ENCODE measurements around the gene HSF2. TPM values are rescaled to one million over a fixed set of nuclear protein-coding genes. Genes with fewer than 3 reads are reported as not detected.

HSF2 gene, protein sequence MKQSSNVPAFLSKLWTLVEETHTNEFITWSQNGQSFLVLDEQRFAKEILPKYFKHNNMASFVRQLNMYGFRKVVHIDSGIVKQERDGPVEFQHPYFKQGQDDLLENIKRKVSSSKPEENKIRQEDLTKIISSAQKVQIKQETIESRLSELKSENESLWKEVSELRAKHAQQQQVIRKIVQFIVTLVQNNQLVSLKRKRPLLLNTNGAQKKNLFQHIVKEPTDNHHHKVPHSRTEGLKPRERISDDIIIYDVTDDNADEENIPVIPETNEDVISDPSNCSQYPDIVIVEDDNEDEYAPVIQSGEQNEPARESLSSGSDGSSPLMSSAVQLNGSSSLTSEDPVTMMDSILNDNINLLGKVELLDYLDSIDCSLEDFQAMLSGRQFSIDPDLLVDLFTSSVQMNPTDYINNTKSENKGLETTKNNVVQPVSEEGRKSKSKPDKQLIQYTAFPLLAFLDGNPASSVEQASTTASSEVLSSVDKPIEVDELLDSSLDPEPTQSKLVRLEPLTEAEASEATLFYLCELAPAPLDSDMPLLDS
- total RNA-seq (2021; fragmentation: NEBNext Ultra II Directional; extraction: Animal tissue kit (Norgen Biotek cat#: 25700)): 10 to 100 TPM in 2 of 6 experiments, 1 to 10 TPM in 4; 7.0 to 10.9 (median 9.2) TPM
- long read RNA-seq, transcript HSF2-202 (12 exons, 2,643 nt): major isoform, 12 of 19 reads
- long read RNA-seq, partial matches to known transcripts: 1 of 19 reads
- long read RNA-seq, other reads (novel, unspliced or antisense): 2 of 19 reads

- H3K27me3 Mint-ChIP-seq (ENCODE audit: insufficient read depth): 0 out of 2 replicates have a peak, but pooled peaks cover 2% of the 10 kb centered on the region
- DNase-seq: peak; percentile 99
- H3K4me3 Mint-ChIP-seq: peak within 1 kb of the TSS; percentile 97
- TF ChIP-seq, protein P1, sequence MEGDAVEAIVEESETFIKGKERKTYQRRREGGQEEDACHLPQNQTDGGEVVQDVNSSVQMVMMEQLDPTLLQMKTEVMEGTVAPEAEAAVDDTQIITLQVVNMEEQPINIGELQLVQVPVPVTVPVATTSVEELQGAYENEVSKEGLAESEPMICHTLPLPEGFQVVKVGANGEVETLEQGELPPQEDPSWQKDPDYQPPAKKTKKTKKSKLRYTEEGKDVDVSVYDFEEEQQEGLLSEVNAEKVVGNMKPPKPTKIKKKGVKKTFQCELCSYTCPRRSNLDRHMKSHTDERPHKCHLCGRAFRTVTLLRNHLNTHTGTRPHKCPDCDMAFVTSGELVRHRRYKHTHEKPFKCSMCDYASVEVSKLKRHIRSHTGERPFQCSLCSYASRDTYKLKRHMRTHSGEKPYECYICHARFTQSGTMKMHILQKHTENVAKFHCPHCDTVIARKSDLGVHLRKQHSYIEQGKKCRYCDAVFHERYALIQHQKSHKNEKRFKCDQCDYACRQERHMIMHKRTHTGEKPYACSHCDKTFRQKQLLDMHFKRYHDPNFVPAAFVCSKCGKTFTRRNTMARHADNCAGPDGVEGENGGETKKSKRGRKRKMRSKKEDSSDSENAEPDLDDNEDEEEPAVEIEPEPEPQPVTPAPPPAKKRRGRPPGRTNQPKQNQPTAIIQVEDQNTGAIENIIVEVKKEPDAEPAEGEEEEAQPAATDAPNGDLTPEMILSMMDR (IDR thresholded peaks at IDR 0.05): peak; percentile 73
- H3K36me3 Mint-ChIP-seq (ENCODE audit: low read depth): no peaks in the 10 kb centered on the region
- no peaks in the 10 kb centered on the region for H3K9me3 Mint-ChIP-seq
- H3K4me1 Mint-ChIP-seq (ENCODE audit: low read depth): peaks cover 28% of the 10 kb centered on the region
- H3K27ac Mint-ChIP-seq: peak within 1 kb of the TSS; percentile 95
Measured at GRCh38 chr6:122399348-122400120, at the start of gene HSF2. HSF2 (plus strand) TSS chr6:122399652; CDS start chr6:122399738, 86 bp downstream.

GRCh38 chr6:122352981-122353664, 46.3 kb upstream of the HSF2 start:
- Mint-ChIP-seq H3K9me3 (no peaks in the 10 kb centered on the region; the same call in 1 of the 2 replicates), H3K27ac (no peak overlapping the region), H3K27me3 (ENCODE audit: insufficient read depth) (no peaks in the 10 kb centered on the region), H3K36me3 (ENCODE audit: low read depth) (no peaks in the 10 kb centered on the region), H3K4me3 (no peak overlapping the region), H3K4me1 (ENCODE audit: low read depth) (no peaks in the 10 kb centered on the region)
- no peak for DNase-seq
- TF ChIP-seq, protein P1 (IDR thresholded peaks at IDR 0.05): no peak

DNA sequence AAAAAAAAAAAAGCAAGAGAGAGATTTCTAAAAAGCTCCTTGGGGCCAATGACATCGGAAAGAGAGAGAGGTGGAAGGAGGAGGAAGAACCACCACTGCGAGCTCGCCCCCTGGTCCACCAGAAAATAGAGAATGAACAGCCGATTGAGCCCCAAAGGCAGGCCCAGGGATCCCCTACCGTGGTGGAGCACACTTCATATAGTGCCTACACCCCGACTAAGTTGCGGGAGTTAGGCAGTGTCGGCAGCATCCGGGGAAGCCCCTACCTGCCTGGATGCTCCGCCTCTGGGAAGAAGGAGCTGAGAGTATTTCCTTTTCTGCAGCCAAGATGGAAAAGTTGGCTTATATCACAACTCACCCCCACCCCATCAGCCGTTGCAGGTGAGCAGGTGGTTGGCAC, 38.6 kb upstream of the HSF2 start:
- Mint-ChIP-seq H3K36me3 (ENCODE audit: low read depth) (no peaks in the 10 kb centered on the region), H3K4me1 (ENCODE audit: low read depth) (no peaks in the 10 kb centered on the region), H3K27me3 (ENCODE audit: insufficient read depth) (no peaks in the 10 kb centered on the region), H3K27ac (no peak overlapping the region), H3K4me3 (no peak overlapping the region), H3K9me3 (no peaks in the 10 kb centered on the region)
- no peak for DNase-seq
- TF ChIP-seq, protein P1 (IDR thresholded peaks at IDR 0.05): no peak

DNA sequence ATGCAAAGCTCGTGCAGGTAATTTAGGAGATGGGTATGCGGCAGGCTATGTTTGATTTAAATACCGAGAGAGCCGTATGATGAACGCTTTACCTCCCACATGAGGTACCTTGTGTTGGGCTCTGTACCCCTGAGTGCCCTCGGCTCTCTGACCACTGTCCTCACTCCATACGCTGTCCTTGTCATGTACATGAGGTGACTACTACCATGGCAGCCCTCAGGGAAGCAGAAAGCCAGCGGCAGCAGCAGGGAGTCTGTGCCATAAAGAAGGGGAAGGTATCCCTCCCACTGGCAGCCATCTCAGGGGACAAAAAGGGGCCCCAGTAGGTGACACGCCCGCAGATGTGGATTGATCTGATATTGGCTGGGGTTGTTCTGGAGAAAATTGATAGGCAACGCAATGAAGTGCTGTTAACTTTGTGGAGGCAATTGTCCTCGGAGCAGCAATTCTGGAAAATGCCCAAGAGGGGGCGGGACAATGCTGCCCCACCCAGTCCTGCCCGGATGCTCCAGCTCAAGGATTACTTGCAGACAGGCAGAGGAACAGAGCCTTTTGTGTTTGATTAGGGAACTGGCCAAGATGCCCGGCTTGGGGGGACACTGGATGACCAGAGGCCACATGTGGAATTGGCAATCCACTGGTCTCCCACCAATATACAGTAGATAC, 38.0 kb upstream of the HSF2 start:
- Mint-ChIP-seq H3K4me1 (ENCODE audit: low read depth) (no peaks in the 10 kb centered on the region), H3K4me3 (peak overlapping the region; percentile 26; the same call in 1 of the 2 replicates), H3K27me3 (ENCODE audit: insufficient read depth) (no peaks in the 10 kb centered on the region), H3K36me3 (ENCODE audit: low read depth) (no peaks in the 10 kb centered on the region), H3K9me3 (no peaks in the 10 kb centered on the region), H3K27ac (no peak overlapping the region)
- no peak for DNase-seq
- TF ChIP-seq, protein P1 (IDR thresholded peaks at IDR 0.05): 0 out of 2 replicates have a peak, but pooled peaks have one; percentile 12
